ENCODE results near the gene CILP.

DNA sequence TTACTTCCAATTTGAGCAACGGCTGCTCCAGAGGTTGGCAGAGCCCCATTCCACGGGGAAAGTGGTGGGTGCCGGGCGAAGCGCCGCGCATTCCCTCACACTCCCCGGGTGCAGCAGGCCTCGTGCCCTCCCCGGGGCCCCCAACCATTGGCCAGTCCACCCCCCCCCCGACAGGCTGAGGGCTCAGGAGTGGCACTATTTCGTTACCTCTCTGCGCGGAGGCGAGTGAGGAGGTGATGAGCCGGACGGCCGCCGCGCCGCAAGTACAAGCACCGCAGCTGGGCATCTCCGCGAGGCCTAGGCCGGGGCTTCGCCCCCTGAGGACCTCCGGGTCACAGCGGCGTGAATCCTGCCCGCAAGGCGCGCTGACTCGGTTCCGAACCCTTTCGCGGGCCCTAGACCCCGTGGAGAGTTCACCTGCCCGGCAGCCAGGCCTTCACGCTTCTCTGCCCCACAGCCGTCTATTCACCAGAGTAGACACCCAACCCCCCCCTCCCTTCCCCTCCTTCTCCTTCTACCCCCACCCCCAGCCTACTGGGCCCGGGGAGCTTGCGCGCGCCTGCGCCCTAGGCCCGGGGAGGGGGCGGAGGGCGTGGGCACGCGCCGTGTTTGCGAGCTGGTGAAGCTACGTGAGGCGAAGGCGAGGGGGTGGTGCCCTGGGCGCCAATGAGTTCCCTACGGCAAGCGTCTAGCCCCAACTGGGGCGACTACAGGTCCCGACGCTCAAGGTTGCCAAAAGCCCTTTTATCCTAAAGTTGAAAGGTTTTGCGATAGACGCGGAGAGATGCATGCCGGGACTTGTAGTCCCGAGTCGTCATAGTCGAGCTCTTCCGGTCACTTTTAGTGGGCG lies 26.2 kb downstream of the CILP start, which contains the start of gene CLPX:
- TF ChIP-seq EP300 (IDR thresholded peaks at IDR 0.05) = peak in 1 of 4 donors; percentile 20
- TF ChIP-seq, protein P1, sequence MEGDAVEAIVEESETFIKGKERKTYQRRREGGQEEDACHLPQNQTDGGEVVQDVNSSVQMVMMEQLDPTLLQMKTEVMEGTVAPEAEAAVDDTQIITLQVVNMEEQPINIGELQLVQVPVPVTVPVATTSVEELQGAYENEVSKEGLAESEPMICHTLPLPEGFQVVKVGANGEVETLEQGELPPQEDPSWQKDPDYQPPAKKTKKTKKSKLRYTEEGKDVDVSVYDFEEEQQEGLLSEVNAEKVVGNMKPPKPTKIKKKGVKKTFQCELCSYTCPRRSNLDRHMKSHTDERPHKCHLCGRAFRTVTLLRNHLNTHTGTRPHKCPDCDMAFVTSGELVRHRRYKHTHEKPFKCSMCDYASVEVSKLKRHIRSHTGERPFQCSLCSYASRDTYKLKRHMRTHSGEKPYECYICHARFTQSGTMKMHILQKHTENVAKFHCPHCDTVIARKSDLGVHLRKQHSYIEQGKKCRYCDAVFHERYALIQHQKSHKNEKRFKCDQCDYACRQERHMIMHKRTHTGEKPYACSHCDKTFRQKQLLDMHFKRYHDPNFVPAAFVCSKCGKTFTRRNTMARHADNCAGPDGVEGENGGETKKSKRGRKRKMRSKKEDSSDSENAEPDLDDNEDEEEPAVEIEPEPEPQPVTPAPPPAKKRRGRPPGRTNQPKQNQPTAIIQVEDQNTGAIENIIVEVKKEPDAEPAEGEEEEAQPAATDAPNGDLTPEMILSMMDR (IDR thresholded peaks at IDR 0.05) = no peak
- TF ChIP-seq POLR2AphosphoS5 (IDR thresholded peaks at IDR 0.05) = peak; percentile 59 to 85 (median 76)
- peak; percentile 63 to 74 for TF ChIP-seq POLR2A (IDR thresholded peaks at IDR 0.05)

Data from sigmoid colon (tissue), 4 donors.